Activated T-cell treated with anti-CD3 and anti-CD28 coated beads for 48 hours (primary cell): ENCODE results near the gene MAP1LC3B.

ENCODE experiments used
- DNase-seq: peaks from one replicate; pipeline ENCODE4 v3.0.0-alpha.2; 2020; ENCODE audit warnings: low read depth

MAP1LC3B gene

DNA sequence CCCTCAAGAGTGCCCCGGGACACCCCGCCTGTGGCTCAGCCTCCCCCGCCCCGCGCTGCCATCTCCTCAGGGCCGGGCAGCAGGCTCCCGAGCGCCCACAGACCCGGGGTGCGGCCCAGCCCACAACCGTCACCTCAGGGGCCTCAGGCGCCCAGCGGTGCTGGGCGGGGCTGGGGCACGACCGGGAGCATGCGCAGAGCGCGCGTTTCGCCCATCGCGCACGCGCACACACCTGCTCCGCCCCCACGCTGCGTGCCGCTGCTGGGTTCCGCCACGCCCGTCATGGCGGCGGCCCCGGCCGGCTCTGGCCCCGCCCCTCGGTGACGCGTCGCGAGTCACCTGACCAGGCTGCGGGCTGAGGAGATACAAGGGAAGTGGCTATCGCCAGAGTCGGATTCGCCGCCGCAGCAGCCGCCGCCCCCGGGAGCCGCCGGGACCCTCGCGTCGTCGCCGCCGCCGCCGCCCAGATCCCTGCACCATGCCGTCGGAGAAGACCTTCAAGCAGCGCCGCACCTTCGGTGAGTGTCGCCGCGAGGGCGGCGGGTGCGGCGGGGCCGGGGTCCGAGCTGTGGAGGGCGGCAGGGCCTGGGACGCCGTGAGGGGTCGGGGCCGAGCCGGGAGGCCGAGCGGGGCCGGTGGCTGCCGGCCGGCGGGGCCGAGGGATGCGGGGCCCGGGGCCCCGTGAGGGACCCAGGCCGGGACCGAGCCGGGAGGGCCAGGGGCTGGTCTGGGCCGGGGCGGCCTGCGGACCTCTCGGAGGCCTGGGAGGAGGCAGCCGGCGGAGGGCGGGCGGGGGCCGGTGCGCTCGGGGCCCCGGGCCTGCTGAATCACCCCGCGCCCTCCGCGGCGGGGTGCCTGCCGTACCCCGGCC lies at the start of gene MAP1LC3B:
Gene MAP1LC3B, plus strand, starts transcription at position 387 of the 871 bp plus-strand sequence. Its CDS starts 92 bp downstream, at position 479.
- peak; percentile 100 for DNase-seq

DNA sequence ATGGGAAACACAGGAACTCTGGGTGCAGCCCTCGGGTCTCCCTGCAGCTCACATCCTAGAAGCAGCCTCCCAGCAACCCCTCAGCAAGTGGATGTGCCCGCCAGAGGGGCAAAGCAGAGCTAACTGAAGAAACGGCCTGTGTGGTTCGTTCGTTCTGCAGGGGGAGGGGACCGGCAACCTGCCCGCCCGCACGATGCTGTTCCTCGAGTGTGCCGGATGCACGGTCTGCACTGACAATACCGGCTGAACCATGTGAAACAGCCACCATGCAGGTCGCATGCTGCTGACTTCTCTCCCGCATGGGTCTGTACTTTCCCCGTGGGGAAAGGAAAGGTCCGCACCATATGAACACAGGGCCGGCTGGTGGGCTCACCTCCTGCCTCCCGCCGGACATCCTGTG lies 49.6 kb upstream of the MAP1LC3B start:
- no peak for DNase-seq

DNA sequence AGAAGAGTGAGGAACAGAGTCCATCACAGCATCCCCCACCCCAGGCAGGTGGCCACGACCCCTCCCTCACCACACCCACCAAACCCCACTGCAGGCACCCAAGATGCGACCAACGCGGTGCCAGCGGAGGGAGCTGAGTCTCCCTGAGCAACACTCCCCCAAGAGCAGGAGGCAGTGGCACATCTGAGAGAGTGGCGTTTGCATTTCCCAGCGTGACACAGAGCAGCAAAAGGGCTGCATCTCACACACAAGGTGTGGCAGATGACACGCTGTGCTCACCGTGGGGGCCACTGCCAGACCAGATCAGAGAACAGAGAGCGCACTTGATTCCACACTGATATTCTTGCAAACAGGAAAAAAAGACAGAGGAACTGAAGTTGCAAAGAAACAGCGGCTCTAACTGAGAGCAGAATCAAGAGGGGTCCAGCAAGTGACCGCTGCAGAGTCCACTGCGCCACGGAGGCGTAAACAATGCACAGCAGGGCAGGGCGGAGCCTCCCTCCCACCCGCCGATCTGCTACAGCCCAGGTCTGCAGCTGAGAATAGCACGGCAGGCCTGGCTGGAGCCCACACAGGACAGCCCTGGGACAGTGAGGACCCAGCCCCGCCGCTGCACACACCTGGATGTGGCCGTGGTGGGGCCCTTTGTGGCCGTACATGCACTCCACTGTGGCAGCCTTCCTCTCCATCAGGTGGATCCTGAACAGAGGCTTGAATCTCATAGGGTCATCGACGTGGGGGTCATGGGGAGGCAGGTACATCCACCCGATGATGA lies 49.0 kb upstream of the MAP1LC3B start:
- DNase-seq: no peak

DNA sequence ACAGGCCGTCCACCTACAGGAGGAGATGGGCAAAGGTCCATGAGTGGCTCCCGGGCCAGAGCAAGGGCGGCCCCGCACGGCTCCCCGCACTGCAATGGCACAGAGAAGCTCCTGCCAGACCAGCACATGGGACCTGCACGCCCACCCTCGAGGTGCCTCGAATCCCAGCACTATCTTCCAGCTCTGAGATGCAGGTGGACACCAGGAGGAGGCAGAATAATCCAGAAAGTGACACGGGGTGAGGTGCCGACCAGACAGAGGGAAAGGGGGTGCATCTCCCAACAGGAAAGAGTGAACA lies 48.4 kb upstream of the MAP1LC3B start:
- no peak for DNase-seq

DNA sequence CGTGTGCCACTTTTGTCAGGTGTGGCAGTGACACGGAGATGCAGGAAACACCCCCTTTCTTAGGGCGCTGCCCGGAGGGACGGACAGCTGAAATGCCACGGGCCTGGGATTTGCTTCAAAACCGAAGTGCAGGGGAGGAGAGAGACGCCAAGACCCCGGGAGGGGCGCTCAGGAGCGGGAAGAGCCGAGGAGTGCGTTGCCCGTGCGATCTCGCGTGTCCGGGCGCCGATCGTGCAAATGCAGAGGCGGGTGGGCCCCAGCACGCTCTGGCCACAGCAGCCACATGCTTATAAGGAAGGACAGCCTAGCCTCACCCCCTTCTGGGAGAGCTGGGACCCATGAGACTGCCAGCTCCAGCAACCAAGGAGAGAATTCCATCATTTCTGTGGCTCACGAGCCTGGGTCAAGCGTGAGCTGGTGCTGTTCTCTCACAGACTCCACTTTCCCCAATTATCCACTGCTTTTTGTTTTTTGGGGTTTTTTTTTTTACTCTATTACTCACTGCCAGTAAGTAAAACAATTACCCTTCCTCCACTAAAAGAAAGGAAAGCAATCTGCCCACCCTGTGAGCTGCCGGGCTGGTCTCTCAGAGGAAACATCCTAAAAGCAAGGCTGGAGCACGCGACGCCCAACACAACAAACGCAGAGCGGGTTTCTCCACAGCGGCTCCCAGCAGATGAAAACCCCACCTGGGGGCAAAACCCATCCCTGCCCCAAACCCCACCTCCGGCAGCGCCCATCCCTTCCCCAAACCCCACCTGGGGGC lies 47.8 kb upstream of the MAP1LC3B start:
- DNase-seq: no peak

DNA sequence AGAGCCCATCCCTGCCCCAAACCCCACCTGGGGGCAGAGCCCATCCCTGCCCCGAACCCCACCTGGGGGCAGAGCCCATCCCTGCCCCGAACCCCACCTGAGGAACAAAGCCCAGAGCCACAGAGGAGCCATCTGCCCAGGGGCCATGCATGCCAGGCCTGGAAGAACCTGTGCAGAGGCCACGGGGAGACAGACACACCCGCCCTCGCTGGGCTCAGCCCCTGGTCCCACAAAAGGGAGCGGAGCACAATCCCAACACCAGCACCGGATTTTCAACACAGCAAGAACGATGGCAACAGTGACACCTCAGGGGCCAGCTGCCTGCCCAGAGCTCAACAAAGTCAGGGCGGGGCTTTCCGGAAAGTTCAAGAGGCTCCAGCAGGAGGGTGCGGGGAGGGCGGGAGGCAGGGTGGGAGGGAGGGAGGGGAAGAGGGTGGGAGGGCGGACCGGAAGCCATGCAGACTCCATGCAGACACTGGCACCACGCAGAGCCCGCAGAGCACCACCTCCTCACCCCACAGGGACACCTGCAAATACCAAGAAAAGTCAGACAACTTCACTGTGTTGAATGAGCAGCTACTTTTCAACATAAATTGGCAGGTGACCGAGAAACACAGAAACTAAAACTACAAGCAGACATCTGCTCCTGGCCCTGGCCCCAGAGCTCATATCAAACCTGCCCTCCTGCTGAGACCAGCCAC lies 47.1 kb upstream of the MAP1LC3B start:
- DNase-seq: peak; percentile 30

DNA sequence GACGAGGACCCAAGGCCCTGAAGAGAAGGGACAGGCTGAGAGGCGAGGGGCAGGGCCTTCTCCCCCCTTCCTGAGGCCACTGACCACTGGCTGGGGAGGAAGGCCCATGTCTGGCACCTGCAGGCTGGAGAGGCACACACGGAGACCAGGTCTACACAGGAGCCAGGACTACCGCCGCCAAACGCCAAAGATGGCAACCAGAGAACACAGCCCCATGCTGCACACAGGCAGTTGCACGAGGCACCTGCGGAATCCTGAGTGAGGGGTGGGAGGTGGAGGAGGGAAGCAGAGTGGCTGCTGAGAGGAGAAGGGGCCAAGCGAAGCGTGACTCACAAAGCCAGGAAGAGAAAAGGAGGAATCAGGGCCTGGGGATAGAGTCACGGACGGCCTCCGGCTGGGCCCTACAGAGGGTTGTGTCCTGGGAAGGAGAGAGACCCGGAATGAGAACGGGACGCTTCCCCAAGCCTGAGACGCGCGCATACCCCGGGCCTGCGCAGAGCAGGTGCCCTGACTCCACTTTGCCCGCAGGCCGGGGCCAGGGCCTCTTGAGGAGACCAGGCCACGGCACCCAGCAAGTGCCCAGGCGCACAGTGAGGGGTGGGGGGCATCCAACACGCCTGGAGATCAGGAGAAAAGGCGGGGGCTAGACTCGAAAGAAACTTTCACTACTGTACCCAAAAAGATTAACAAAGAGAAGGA lies 46.3 kb upstream of the MAP1LC3B start:
- no peak for DNase-seq

DNA sequence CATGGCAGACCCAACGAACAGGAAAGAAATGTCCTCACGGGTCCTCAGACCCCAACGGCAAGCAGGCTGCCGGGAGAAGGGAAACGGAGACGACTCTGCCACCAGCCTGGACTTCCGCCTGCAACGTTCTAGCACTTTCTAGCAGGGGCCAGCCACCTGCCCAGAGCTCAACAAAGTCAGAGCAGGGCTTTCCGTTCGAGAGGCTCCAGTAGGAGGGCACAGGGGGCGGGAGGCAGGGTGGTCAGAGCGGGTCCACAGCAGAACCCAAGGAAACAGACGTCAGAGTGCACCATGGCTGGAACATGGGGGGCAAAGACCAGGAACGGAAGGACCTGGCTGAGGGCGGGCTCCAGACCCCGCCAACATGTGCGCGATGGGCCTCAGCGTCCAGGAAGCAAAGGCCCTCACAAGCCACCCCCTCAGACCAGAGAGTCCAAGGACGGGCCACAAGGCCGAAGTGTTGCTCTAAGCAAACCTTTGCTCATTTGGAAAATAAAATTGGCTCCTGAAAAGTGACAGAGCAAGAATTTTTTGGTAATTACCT lies 45.5 kb upstream of the MAP1LC3B start:
- no peak for DNase-seq

DNA sequence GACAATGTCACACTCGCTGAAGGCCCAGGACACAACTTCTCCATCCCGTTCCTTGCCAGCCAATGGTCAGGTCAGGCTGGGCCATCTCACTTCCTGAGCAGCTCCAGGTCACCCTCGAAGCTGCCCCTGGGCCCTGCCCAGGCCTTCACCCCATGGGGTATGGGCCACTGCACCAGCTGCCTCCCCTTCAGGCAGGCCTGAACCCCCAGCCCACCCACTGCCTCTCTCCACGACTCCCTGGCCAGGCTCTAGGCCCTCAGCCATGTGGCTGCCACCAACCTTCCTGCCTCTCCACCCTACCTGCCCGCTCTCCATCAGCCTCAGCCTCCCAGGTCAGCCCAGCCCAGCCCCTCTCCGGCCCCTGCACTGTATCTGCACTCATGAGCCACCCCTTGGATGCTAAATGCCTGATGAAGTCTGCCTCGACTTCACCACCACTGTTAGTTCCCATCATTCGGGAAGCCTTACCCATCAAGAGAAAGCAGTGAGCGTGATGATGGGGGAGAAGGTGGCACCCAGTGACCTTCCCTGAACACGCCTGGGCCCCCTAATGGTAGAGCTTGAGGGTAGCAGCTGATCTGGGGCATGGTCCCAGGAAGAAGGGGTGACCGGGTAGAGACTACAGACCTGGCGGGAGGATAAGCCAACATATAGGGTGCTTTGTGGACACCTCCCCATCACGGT lies 44.1 kb upstream of the MAP1LC3B start:
- DNase-seq: no peak

DNA sequence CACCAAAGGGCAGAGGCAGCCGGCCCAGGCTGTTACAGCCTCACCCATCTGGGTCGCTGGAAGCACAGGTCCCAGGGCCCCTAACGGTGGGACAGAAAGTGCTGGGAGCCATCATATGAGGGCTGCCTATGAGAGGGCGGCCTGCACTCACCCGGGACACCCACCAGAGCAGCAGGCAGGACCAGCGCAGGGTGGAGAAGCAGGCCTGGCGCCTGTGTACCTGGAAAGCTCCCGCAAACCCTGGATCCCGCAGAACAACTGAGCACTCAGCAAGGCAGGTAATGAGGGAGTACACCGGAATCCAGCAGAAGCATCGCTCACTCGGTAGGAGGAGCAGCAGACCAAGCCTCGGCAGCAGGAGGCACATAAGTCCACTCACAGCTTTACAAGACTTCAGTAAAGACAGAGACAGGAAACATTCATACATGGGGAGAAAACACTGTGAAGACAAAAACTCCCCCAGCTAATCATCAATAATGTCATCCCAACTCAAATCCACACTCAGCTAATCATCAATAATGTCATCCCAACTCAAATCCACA lies 43.4 kb upstream of the MAP1LC3B start:
- DNase-seq: no peak

DNA sequence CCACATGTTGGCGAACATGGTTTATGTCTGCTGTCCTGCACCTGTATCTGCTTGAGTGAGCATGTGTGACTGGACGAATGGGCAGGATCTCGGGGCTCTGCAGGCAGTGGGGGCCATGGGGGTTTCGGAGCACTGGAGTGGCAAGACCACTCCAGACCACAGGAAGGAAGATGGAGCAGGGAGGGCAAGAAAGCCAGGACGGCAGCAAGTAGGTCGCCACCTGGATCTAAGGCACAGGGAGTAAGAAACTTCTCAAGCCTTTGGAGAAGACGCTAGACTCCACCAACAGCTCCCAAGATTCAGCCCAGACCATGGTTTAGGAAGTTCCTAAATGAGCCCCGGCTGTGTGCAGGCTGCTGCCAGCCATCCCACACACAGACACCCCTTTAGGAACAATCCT lies 42.1 kb upstream of the MAP1LC3B start:
- no peak for DNase-seq

DNA sequence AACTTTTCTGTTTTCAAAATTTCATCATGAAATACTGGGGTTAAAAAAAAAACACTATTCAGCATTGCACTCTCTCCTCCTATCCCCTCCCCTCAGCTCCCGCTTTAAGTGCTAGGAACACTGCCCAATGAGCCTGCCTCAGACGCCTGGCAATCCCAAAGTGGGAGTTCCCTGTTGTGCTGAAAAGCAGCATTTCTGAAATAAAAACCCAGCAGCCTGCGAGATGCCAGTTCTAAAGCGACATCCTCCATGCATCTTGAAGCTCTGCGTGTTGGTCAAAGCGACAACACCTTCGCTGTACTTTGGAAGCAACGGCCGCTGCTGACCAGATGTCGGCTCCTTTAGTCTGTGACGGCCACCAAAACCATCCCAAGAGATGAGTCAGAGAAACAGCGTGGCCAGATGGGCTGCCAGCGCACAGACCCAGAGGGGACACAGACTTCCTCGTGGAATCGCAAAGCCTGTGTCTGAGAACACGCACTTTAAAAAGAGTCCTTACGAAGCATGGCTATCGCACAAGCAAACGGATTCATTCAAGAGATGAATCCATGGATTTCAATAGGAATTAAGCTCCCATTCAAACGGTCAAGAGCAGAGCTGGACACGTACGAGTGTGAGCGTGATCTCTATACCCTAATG lies 41.3 kb upstream of the MAP1LC3B start:
- no peak for DNase-seq

DNA sequence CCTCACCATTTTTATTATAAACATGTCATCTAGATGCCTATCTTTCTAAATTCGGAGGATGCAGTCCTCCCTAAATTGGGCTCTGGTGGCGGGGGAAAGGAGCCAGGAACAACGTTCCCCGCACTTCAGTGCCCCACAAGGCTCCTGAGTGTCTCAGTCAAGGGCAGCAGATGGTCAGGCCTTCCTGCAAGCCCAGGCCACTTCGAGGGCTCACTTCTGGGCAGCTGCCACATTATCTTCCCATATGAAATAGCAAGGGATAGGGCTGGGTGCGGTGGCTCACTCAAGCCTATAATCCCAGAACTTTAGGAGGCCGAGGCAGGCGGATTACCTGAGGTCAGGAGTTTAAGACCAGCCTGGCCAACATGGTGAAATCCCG lies 40.8 kb upstream of the MAP1LC3B start:
- DNase-seq: no peak

DNA sequence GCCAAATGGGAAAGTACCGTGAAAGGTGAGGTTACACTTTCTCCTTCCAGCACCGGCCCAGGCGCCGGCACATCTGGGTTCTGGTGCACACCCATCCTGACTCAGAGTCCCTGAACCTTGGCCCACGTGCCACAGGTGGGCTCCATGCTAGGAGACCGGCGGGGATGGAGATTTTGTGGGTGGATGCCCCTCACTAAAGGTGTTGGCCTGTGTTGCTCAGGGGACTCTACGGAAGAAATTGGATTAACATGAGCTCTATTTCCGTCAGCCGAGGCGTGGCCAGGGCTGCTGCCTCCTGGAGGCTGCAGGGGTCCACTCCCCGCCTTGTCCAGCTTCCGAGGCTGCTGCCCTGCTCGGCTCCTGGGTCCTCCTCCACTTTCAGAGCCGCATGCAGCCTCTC lies 39.3 kb upstream of the MAP1LC3B start:
- DNase-seq: no peak

DNA sequence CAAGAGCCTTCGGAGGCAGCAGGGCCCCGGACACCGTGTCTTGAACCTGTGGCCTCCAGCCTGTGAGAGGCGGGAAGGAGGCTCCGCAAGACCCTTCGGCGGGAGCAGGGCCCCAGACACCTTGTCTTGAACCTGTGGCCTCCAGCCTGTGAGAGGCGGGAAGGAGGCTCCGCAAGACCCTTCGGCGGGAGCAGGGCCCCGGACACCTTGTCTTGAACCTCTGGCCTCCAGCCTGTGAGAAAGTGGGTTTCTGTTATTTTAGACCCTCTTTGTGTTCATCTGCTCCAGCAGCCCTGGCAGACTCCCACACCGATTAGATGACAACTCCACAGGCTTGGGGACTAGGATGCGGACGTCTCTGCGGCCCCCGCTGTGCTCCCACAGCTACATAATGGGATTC lies 38.5 kb upstream of the MAP1LC3B start:
- DNase-seq: no peak

DNA sequence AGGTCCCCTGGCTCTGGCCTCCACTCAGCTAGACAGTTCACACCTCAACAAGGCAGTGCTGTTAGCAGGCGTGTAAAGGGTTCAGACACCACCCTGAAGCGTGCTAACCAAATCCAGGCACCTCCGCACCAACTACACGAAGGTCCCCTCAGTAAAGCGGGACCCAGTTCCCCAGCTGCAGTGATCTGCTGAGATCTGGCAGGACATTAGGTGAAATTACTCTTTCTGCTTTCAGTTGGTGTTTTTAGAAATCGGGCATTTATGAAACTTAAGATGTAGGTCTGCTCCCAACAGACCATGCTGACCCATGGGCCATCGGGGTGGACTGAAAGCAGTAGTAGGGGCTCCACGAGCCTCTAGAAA lies 35.7 kb upstream of the MAP1LC3B start:
- no peak for DNase-seq

DNA sequence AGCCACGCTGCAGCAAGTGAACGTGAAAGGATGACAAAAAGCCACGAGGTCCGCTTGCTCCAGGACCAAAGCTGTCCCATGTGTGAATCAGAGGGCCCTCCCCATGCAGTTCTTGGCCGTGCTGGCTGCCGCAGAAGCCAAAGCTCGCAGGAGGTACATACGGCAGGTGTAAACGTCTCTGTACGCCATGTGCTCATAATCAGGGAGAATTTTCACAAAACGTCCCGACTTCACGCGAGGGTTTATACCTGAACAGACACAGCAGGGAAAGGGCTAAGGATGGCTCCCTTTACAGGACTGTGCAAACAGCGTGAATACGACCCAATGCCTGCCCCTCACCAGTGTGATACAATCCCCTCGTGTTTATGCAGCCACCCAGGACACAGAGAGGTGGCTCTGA lies 33.9 kb upstream of the MAP1LC3B start:
- no peak for DNase-seq

DNA sequence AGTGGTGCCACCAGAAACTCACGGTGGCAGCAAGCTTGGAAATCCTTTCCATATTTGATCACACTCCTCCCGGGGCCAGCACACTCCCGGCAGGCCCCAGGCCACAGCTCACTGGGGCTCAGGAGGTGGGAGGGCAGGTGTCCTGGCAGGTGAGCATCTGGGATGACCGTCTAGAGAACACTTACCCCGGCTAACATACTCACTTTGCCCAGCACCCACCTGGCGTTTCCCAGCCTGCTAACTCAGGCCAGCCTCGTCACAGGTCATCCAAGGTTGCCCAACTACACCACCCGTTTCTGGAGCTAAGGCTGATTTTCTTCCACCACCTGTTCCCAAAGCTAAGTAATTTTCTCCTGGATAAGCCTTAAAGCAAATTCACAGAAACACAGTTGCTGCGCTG lies 33.4 kb upstream of the MAP1LC3B start:
- no peak for DNase-seq

DNA sequence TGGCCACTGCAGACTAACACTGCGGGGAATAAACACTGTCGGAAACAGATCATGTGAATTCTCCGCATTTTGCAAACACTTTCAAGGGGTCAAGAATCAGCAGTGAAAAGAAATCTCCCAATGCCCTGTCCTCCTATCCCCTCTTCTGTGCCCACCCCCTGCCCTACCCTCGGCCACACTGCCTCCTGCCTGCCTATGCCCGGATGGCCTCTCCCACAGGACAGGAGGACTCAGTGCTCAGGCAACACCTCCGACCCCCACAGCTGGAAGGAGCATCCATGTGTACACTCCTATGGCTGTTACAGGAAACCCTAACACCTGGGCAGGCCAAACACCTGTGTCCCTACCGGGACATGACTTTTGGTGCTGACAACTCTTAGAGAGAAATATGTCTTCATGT lies 33.0 kb upstream of the MAP1LC3B start:
- no peak for DNase-seq
